Body of pancreas (tissue), 4 donors: ENCODE results near the gene NUDT2.

Source experiments
- CTCF ChIP-seq, 7 experiments: fragments of 450-650 bp in 4 of 7; fragments of 200-600 bp in 3 of 7; sonication (generic) in 3 of 7; IDR thresholded peaks; one replicate each; pipeline ENCODE4 v1.5.1; 2016 to 2019; ENCODE audit warnings: antibody characterized with exemption in 7 of 7
- POLR2A ChIP-seq, 3 donors: fragments of 450-650 bp; IDR thresholded peaks; one replicate each; pipeline ENCODE4 v1.6.1; 2016; ENCODE audit warnings: antibody characterized with exemption in 3 of 3, mild to moderate bottlenecking in 2 of 3

DNA sequence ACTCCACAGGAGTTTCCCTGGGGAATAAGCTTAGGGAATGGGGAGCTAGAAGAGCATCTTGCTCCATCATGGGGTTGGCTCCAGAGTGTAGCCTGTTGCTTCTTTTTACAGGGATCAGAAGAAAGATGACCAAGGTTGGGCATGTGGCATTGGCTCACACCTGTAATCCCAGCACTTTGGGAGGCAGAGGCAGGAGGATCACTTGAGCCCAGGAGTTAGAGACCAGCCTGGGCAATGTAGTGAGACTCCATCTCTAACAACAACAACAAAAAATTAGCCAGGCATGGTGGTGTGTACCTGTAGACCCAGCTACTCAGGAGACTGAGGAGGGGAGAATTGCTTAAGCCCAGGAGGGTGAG is 18.4 kb downstream of the NUDT2 start:
- TF ChIP-seq CTCF (IDR thresholded peaks at IDR 0.05) (no peak), POLR2A (IDR thresholded peaks at IDR 0.05) (no peak)
